Activated T-helper 1 cell treated with anti-CD3 and anti-CD28 coated beads, Interleukin-2, amount 50 U/mL, for 16 hours (primary cell): ENCODE results near the gene ASB4.

Experiments used
- DNase-seq, 2 donors: peaks; one replicate each; pipeline ENCODE4 v3.0.0-alpha.2; 2020; ENCODE audit warnings: low read depth in 1 of 2, low spot score in 1 of 2

ASB4 gene

GRCh38 chr7:95525503-95525902, 39.8 kb downstream of the ASB4 start:
- DNase-seq = no peak

DNA sequence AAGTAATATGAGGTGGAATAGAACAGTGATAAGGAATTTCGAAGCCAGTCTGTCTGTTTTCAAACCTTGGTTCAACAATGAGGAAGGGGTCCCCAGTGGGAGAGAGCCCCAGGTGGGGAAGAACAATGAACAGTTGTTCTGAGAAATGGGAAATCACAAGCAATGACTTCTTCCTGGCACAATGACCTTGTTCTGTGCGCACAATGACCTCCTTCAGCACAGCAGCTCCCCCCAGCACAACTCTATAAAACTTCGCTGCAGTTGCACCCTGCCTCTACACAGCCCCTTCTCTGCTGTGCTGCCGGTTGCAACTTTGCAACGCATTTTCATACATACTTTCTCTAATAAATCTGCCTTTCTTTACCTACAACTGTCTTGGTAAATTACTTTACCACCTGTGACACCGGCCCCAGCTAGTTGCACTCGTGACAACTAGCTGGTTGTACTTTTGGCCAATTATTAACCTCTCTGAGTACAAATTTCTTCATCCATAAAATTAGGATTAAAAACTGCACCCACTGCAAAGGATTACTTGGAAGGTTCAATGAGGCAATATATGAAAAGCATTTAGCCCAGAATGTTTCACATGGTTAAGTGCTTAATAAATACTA, 40.5 kb downstream of the ASB4 start:
- no peak for DNase-seq

DNA sequence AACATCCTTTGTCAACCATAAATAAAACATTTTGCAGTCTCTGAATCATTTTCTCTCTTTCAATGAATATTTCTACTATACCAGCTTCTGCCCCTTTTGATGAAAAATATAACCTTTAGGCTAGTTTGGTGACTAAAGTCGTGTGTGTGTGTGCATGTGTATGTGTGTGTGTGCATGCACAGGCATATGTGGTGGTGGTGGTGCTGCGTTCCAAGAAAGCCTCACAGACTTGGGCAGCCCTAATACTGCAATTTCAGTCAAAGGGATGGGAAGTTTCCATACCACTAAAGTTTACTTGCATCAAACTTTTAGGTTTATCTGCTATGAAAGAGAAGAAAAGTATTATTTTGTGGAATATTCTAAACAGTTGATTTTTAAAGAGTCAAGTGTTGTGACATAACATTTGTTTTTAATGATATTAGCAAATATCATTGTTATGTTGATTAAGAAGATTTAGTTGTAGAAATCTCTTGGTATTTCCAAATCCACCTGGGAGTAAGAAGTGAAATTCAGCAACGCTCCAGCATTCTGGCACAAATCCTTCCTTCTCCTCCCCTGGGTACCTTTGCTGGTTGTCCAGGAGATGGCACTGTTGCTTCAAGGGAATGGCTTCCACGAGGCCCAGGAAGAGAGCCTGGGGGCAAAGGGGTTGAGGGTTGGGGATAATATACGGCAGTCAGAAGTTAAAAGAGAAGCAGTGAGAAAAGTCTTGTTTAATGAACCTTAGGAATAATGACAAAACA, 41.5 kb downstream of the ASB4 start:
- no peak for DNase-seq

- no peak for DNase-seq
Measured at GRCh38 chr7:95527776-95528250, 42.1 kb downstream of the ASB4 start.

GRCh38 chr7:95529701-95530100, 44.0 kb downstream of the ASB4 start:
- DNase-seq = no peak

- DNase-seq = no peak
Measured at GRCh38 chr7:95530881-95531280, 45.1 kb downstream of the ASB4 start.

GRCh38 chr7:95531605-95532219, 46.0 kb downstream of the ASB4 start:
- DNase-seq = no peak

- no peak for DNase-seq
Measured at GRCh38 chr7:95534796-95535195, 49.1 kb downstream of the ASB4 start.

DNA sequence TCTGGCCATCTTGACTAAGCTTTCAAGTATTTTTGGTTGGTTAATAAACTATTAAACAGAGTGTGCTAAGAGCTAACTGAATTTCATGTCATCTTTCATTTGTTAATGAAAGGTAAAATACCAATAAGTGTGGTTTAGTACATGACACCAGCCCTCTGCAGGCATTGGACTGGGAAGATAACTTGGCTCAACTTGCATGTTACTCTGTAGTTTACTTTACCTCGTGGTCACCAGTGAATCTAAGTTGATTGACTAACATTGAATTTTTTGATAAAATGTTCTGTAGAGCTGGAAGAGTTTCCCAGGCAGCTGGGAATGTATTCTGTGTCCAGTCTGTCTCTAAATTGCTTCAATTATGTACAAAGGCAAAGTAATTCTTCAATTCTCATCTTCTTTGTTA, 49.9 kb downstream of the ASB4 start:
- no peak for DNase-seq

GRCh38 chr7:95536656-95537311, 51.0 kb downstream of the ASB4 start:
- no peak for DNase-seq

GRCh38 chr7:95537468-95537867, 51.7 kb downstream of the ASB4 start:
- no peak for DNase-seq

- DNase-seq = no peak
Measured at GRCh38 chr7:95539426-95539825, 53.7 kb downstream of the ASB4 start.

DNA sequence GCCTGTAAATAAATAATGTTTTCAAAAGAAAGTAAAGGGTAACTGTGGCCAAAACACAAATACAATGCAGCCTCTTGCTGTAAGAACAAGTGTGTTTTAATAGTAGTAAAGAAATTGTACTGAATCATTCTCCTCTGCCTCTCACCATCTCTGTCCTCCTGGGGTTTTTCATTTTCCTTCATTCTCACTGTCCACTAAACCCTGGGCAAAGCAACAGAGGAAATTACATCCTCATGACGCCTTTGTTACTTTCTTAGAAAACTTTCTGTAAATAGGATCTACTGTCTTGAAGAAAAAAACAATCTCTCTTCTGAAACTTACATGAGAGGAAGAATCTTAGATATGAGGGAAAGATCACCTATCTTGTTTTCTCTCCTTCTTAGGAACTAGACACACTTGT, 54.6 kb downstream of the ASB4 start:
- DNase-seq = no peak

DNA sequence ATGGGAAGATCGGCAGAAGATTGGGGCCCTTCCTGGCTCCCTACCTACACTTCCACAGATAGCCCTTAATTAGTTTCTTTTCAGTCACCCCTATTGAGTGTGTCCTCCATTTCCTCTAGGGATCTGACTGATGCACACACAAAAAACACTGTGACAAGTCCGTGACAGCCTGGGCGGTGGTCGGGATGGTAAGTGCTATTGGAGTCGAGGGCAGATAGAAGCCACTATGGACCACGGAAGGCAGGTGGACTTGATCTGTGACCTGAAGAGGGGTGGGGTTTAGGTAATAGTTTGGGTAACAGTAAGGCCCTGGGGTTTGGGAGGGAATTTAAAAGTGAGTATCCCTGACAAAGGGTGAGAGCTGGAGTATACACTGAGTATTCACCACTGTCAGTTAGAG, 57.6 kb downstream of the ASB4 start:
- DNase-seq = no peak

DNA sequence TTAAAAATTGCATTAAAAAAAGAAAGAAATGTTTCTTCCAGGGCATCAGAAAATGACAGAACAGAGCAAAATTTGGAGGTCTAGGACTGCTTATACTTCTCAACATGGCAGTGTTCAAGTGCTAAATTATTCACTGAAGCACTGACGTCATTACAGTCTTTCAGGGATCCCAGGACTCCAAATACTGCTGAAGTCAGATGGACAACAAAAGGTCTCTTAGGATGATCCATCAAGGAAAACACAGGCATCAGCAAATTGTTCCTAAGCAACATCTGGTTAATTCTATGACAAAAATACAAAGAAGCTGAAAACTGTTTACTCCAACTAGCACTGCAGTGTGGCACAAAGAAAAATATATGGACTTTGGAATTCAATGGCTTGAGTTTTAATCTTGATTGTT, 58.4 kb downstream of the ASB4 start:
- no peak for DNase-seq

DNA sequence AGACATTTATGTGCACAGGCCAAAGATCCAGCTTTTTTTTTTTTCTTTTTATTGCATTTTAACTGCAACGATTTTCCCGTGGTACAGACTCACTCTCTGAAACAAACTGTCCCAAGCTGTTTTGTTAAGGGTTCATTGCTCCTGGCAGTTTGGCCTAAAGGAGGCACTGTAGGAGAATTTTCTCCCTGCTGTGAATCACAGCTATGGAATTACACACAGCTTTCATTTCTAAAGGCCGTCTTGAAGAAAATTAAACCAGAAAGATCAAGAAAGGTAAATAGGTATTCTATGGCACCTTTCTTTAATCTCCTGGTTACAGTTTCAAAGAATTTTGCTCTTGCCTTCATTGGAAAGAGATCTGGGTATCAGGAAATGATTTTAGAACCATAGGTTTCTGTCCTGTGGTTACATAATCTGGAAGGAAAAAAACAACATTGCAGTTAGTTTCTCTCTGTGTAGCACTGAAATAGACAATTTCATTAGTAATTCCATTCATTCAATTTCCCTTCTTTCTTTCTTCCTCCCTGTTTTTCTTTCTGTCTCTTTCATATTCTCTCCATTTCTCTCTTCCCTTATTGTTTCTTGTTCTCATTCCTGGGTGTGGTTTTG, 59.4 kb downstream of the ASB4 start:
- DNase-seq = no peak

DNA sequence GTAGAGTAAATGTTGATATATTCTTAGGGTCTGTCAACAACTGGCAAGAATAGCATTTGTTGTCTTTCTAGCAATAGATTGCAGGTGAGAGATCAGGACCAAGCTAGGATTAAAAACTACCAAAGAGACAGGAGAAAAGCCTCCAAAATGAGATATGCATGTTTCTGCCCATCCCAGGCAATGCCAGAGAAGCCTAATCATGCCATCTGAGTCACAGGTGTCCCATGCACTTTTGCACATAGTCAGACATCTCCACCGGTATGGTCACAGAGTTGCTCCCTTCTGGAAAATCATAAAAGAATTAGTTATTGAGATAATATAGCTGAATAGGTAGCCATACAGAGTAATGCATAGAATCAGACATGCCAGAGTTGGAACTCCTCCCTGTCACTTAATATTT, 59.9 kb downstream of the ASB4 start:
- DNase-seq = no peak

GRCh38 chr7:95546647-95547046, 60.9 kb downstream of the ASB4 start:
- DNase-seq = no peak

DNA sequence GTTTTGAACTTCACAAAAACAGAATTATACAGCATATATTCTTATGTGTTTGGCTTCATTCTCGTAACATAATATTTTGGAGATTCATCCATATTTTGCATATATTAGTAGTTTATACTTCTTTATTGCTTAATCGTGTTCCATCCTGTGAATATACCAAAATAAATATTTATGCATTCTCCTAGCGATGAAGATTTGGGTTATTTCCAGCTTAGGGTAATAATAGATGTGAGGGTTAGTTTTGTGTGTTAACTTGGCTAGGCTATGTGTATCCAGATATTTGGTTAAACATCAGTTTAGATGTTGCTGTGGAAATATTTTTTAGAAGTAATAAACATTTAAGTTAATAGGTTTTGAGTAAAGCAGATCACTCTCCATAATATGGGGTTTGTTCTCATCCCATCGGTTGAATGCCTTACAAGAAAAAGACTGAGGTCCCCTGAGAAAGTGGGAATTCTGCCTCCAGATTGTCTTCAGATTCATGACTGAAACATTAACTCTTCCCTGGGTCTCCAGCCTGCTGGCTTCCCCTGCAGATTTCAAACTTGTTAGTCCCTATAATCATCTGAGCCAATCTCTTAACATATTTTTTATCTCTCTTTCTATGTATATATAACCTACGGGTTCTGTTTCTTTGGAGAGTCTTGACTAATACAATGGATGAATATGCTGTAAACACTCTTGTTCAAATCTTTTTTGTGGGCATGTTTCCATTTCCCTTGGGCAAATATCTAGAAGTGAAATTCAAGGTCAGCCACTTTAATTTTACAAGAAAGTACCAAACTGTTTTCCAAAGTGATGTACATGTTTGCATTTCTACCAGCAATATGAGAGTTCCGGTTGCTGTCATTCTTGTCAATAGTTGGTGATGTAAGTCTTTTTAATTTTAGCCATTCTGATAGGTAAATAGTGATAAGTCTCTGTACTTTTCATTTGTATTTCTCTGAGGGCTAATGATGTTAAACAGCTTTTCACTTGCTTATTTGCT, 61.9 kb downstream of the ASB4 start:
- no peak for DNase-seq

DNA sequence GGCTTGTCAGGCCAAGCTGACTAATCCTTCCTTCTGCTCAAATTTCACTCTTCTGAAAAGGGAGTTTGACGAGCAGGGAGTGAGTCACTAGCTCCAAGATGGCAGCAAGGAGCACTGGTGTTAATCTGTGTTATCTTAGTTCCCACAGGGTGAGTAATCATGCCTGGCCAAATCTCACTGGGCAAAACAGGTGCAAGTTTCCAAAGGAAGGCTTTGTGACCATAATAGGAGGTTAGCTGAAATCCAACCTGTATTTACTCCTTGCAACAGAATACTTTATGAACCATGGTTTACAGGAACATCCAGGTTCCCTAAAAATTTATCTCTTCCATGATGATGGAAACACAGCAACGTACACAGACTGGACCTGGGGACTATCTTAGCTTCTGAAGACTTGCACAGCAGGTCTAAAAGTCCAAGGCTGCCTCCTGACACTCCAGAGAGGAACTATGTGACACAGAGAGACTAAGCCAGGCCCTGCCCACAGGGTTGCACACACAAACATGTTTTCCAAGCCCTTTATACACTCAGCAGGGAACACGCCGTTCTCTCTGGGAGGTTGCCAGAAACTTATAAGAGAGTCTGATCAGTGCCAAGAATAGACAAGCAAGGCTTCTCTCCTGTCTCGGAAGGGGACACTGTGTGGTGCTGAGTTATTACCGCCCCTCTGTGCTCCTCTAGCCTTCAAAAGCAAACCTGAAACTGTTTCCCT, 64.2 kb downstream of the ASB4 start:
- no peak for DNase-seq
